ENCODE data around the gene NUP85.
A peak's percentile ranks its signal among the peaks of the same experiment; 100 is the strongest.

NUP85 gene

DNA sequence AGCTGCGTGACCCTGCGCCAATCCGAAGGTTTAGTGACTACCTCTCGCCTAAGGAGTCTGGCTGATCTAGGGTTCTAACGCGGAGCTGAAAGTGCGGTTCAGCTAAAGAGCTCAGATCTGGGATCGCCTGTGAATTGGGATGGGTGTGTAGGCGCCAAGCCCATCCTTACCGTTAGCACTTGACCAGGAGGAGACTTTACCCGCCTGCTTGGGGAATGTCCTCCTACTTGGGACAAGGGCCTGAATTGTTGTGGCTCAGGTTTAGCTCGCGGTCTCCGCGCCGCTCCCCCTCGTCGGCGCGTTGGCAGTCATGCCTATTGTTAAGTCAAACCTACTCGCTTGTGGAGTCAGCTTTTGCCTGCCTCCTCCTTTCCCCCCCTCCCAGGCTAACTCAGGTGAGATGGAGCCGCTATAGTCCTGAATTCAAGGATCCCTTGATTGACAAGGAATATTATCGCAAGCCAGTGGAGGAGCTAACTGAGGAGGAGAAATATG is 56.7 kb downstream of the NUP85 start:
- TF ChIP-seq, protein P1, sequence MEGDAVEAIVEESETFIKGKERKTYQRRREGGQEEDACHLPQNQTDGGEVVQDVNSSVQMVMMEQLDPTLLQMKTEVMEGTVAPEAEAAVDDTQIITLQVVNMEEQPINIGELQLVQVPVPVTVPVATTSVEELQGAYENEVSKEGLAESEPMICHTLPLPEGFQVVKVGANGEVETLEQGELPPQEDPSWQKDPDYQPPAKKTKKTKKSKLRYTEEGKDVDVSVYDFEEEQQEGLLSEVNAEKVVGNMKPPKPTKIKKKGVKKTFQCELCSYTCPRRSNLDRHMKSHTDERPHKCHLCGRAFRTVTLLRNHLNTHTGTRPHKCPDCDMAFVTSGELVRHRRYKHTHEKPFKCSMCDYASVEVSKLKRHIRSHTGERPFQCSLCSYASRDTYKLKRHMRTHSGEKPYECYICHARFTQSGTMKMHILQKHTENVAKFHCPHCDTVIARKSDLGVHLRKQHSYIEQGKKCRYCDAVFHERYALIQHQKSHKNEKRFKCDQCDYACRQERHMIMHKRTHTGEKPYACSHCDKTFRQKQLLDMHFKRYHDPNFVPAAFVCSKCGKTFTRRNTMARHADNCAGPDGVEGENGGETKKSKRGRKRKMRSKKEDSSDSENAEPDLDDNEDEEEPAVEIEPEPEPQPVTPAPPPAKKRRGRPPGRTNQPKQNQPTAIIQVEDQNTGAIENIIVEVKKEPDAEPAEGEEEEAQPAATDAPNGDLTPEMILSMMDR (IDR thresholded peaks at IDR 0.05): no peak
- Histone ChIP-seq H3K4me1 (peaks cover 6 to 35% (median 27%) of the 10 kb centered on the region in 4 donors), H3K36me3 (peaks cover 18 to 43% (median 23%) of the 10 kb centered on the region in 3 donors), H3K9me3 (no peaks in the 10 kb centered on the region), H3K4me3 (peak overlapping the region; percentile 98), H3K27me3 (no peaks in the 10 kb centered on the region), H3K27ac (peak overlapping the region; percentile 94 to 96)
- no peak for DNase-seq
- intact Hi-C loops (cut with DNase I; ENCODE audit: low total_unique reads): no loop called here

DNA sequence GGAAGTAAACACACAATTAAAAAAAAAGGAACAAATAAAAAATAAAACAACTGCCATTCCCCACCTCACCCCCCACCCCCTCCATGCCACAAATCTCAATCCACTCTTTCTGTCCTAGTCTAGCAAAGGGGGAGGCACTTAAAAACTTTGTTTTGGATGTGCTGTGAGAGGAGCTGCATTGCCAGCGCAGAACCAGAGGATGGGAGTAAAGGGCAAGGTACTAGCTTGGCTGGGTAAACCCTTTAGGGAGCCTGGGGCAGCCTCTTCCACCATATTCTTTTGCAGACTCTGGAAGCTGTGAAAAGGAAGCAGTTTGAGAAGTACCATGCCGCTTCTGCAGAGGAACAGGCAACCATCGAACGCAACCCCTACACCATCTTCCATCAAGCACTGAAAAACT is 57.6 kb downstream of the NUP85 start:
- peaks cover 18 to 47% (median 23%) of the 10 kb centered on the region in 3 donors for H3K36me3 ChIP-seq
- no peak overlapping the region for H3K27ac ChIP-seq
- no peaks in the 10 kb centered on the region for H3K9me3 ChIP-seq
- H3K4me1 ChIP-seq: peaks cover 6 to 43% (median 27%) of the 10 kb centered on the region in 4 donors
- TF ChIP-seq, protein P1 (IDR thresholded peaks at IDR 0.05): no peak
- no peak for DNase-seq
- H3K4me3 ChIP-seq: peak overlapping the region in 1 of 2 donors; percentile 98
- H3K27me3 ChIP-seq: no peaks in the 10 kb centered on the region
- intact Hi-C loops (cut with DNase I; ENCODE audit: low total_unique reads): no loop called here

DNA sequence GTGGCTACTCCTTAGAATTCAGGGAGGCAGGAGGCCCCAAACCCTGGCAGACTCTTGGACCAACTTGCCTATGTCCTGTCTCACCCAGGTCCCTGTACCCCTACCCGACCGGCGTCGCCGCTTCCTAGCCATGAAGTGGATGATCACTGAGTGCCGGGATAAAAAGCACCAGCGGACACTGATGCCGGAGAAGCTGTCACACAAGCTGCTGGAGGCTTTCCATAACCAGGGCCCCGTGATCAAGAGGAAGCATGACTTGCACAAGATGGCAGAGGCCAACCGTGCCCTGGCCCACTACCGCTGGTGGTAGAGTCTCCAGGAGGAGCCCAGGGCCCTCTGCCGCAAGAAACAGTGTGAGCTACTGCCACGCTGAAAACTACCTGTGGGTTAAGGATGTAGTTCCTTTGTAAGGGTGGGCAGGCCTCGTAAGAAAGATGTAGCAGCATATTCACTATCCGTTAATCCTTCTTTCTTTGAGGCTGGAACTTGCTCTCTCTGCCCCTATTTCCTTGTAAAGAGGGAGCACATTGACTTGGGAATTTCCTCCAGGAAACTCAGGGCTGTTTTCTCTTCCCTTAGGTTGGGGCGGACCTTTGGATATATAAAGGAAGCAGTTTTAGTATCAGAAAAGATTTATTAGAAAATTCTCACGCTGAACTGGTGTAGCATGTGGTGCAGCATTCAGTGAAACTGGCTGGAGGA is 60.3 kb downstream of the NUP85 start:
- Histone ChIP-seq H3K27ac (no peak overlapping the region), H3K36me3 (peaks cover 18 to 47% (median 23%) of the 10 kb centered on the region in 3 donors), H3K27me3 (no peaks in the 10 kb centered on the region), H3K4me3 (no peak overlapping the region), H3K9me3 (no peaks in the 10 kb centered on the region), H3K4me1 (peaks cover 6 to 35% (median 17%) of the 10 kb centered on the region in 4 donors)
- TF ChIP-seq, protein P1 (IDR thresholded peaks at IDR 0.05): no peak
- no peak for DNase-seq
- intact Hi-C loops (cut with DNase I; ENCODE audit: low total_unique reads): no loop called here

DNA sequence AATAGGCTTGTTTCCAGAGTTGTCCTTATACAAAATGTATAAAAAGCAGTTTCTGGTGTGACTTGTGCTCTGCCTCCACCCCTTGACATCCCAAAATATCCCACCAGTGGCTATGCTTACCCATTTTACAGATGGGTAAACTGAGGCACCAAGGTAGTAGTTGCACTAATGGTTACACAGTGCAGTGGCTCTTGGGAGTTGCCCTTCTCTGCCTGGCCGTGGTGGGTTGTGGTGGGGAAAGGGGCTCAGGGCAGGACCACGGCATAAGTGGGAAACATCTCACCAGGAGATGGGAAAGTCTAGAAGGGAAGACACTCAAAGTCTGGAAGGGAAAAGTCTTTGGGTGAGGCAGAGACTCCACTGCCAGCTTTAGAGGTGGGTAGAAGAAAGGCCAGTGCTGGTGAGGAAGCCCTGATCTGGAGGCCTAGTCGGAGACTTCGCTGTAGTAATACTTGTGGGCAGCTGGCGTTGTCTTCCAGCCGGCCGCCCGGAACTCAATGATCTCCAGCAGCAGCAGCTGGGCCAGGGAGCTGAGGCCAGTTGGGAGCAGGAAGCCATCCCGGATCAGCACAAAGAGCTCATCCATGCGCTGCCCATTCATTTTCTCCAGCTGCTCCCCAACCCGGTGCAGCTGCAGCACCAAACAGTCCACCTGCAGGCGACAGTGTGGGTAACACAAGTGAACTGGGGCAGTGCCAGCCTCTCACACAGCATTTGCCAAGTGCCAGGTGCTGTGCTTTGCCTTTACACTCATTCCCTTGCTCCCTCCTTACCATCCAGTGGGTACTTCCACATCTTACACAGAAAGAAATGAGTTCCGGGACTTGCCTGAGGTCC is 61.1 kb downstream of the NUP85 start:
- DNase-seq: no peak
- intact Hi-C loops (cut with DNase I; ENCODE audit: low total_unique reads): no loop called here
- peaks cover 18 to 47% (median 23%) of the 10 kb centered on the region in 3 donors for H3K36me3 ChIP-seq
- no peak overlapping the region for H3K4me3 ChIP-seq
- no peak overlapping the region for H3K27ac ChIP-seq
- TF ChIP-seq, protein P1 (IDR thresholded peaks at IDR 0.05): no peak
- no peaks in the 10 kb centered on the region for H3K27me3 ChIP-seq
- H3K9me3 ChIP-seq: no peaks in the 10 kb centered on the region
- H3K4me1 ChIP-seq: peaks cover 1 to 32% (median 16%) of the 10 kb centered on the region in 4 donors

DNA sequence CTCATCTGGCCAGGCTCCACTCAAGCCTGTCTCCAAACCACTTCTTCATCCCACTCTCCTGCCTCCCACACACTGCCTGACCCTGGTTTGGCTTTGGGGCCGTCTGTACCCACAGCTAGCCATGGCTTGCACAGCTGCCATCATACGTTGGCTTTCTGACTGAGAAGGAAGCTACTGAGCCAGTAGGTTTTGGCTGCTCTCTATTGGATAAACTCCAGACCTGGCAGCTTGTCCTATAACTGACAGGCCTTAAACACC is 61.6 kb downstream of the NUP85 start:
- TF ChIP-seq, protein P1 (IDR thresholded peaks at IDR 0.05): no peak
- no peak overlapping the region for H3K27ac ChIP-seq
- H3K4me1 ChIP-seq: peaks cover 0 to 36% (median 20%) of the 10 kb centered on the region in 4 donors
- intact Hi-C loops (cut with DNase I; ENCODE audit: low total_unique reads): no loop called here
- H3K36me3 ChIP-seq: peaks cover 18 to 47% (median 23%) of the 10 kb centered on the region in 3 donors
- DNase-seq: no peak
- no peaks in the 10 kb centered on the region for H3K27me3 ChIP-seq
- no peak overlapping the region for H3K4me3 ChIP-seq
- H3K9me3 ChIP-seq: no peaks in the 10 kb centered on the region
